SK-N-SH treated with all-trans-retinoic acid at 6 μM for 48 hours (cell line): Measurements from ENCODE around the gene SERP2.

Experiments used
- ATAC-seq: fragments of 200-7000 bp; cut with Tn5 transposase; 3 replicates; pipeline ENCODE4 v1.9.1; 2020; ENCODE audit warnings: mild to moderate bottlenecking, moderate library complexity
- ARNTL ChIP-seq: fragments of 450-650 bp; formaldehyde crosslinking; IDR thresholded peaks from 2 replicates; pipeline ENCODE4 v1.5.0; 2020; ENCODE audit warnings: low read depth, mild to moderate bottlenecking, moderate library complexity, borderline replicate concordance
- BACH2 ChIP-seq: fragments of 250-450 bp; sonication (Bioruptor Pico); IDR thresholded peaks from 2 replicates; pipeline ENCODE4 v1.9.0; 2021; ENCODE audit warnings: mild to moderate bottlenecking, borderline replicate concordance
- CSDC2 ChIP-seq: fragments of 250-450 bp; sonication (Bioruptor Pico); IDR thresholded peaks from 2 replicates; pipeline ENCODE4 v1.5.0; 2020; ENCODE audit warnings: mild to moderate bottlenecking, moderate library complexity
- CSRNP3 ChIP-seq: fragments of 250-450 bp; sonication (Bioruptor Pico); IDR thresholded peaks from 2 replicates; pipeline ENCODE4 v1.5.1; 2021; ENCODE audit warnings: mild to moderate bottlenecking, moderate library complexity
- ESRRG ChIP-seq: fragments of 250-450 bp; sonication (Bioruptor Pico); IDR thresholded peaks from 2 replicates; pipeline ENCODE4 v1.6.1; 2021; ENCODE audit warnings: mild to moderate bottlenecking
- GLIS3 ChIP-seq: fragments of 250-450 bp; sonication (Bioruptor Pico); IDR thresholded peaks from 2 replicates; pipeline ENCODE4 v1.5.0; 2020; ENCODE audit warnings: mild to moderate bottlenecking, moderate library complexity
- ISL1 ChIP-seq: fragments of 250-450 bp; sonication (Bioruptor Pico); IDR thresholded peaks from 2 replicates; pipeline ENCODE4 v2.1.2; 2022; ENCODE audit warnings: mild to moderate bottlenecking, moderate library complexity
- OSR1 ChIP-seq: fragments of 250-450 bp; sonication (Bioruptor Pico); IDR thresholded peaks from 2 replicates; pipeline ENCODE4 v1.8.0; 2022; ENCODE audit warnings: moderate library complexity, mild to moderate bottlenecking, inconsistent platforms
- PATZ1 ChIP-seq: fragments of 250-450 bp; sonication (Bioruptor Pico); IDR thresholded peaks from 2 replicates; pipeline ENCODE4 v1.8.0; 2020; ENCODE audit warnings: mild to moderate bottlenecking, moderate library complexity, borderline replicate concordance
- PPARA ChIP-seq: fragments of 250-450 bp; sonication (Bioruptor Pico); IDR thresholded peaks from 2 replicates; pipeline ENCODE4 v1.5.0; 2020; ENCODE audit warnings: mild to moderate bottlenecking, borderline replicate concordance
- SNAI2 ChIP-seq: fragments of 250-450 bp; sonication (Bioruptor Pico); IDR thresholded peaks from 2 replicates; pipeline ENCODE4 v1.5.0; 2020; ENCODE audit warnings: mild to moderate bottlenecking, moderate library complexity
- TCF4 ChIP-seq: fragments of 250-450 bp; sonication (Bioruptor Pico); IDR thresholded peaks from 2 replicates; pipeline ENCODE4 v1.8.0; 2021; ENCODE audit warnings: mild to moderate bottlenecking, moderate library complexity, borderline replicate concordance
- TOX ChIP-seq: fragments of 250-450 bp; sonication (Bioruptor Pico); IDR thresholded peaks from 2 replicates; pipeline ENCODE4 v1.8.0; 2021; ENCODE audit warnings: mild to moderate bottlenecking, moderate library complexity, borderline replicate concordance
- ZC3H10 ChIP-seq: fragments of 250-450 bp; sonication (Bioruptor Pico); IDR thresholded peaks from 2 replicates; pipeline ENCODE4 v1.5.1; 2021; ENCODE audit warnings: mild to moderate bottlenecking, moderate library complexity
- ZFP3 ChIP-seq: fragments of 250-450 bp; sonication (Bioruptor Pico); IDR thresholded peaks from 2 replicates; pipeline ENCODE4 v1.5.0; 2020; ENCODE audit warnings: mild to moderate bottlenecking, moderate library complexity
- ZFP30 ChIP-seq: fragments of 450-650 bp; formaldehyde crosslinking; IDR thresholded peaks from 2 replicates; pipeline ENCODE4 v1.5.0; 2022; ENCODE audit warnings: mild to moderate bottlenecking, moderate library complexity
- ZNF565 ChIP-seq: fragments of 450-650 bp; formaldehyde crosslinking; conservative IDR thresholded peaks from 2 replicates; pipeline ENCODE4 v1.5.0; 2020; ENCODE audit warnings: low read depth, mild to moderate bottlenecking, moderate library complexity
- TF ChIP-seq, protein P1 (sequence below): fragments of 250-450 bp; sonication (Bioruptor Pico); IDR thresholded peaks from 2 replicates; pipeline ENCODE4 v1.5.0; 2020; ENCODE audit warnings: mild to moderate bottlenecking, moderate library complexity
- TF ChIP-seq, protein P2 (sequence below): fragments of 250-450 bp; sonication (Bioruptor Pico); IDR thresholded peaks from 2 replicates; pipeline ENCODE4 v1.5.1; 2020; ENCODE audit warnings: low read depth, mild to moderate bottlenecking, moderate library complexity

SERP2 gene

DNA sequence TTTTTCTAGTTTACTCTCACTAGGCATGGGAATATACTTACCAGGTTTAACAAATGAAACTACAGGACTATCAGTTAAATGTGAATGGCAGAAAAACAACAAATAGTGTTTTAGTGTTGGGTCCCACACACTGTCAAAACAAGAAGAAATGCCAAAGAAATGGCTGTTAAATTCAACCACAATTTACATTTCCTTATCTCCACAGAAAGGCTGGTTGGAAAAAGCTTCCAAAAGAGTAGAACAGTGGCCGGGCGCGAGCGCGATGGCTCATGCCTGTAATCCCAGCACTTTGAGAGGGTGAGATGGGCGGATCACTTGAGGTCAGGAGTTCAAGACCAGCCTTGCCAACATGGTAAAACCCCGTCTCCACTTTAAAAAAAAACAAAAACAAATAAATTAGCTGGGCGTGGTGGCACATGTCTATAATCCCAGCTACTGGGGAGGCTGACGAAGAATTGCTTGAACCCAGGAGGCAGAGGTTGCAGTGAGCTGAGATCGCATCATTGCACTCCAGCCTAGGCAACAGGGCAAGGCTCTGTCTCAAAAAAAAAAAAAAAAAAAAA is 66.5 kb downstream of the SERP2 start:
- no peak for ATAC-seq
- TF ChIP-seq CSRNP3 (CRISPR knock-in tag) (no peak), ISL1 (CRISPR knock-in tag) (no peak), PPARA (CRISPR knock-in tag) (no peak), ZC3H10 (CRISPR knock-in tag) (no peak), ZFP30 (CRISPR knock-in tag) (no peak), ZNF565 (CRISPR knock-in tag) (no peak), TOX (CRISPR knock-in tag) (no peak), ZFP3 (CRISPR knock-in tag) (no peak), ESRRG (CRISPR knock-in tag) (no peak), SNAI2 (CRISPR knock-in tag) (no peak), PATZ1 (CRISPR knock-in tag) (no peak), ARNTL (CRISPR knock-in tag) (no peak), BACH2 (no peak), TCF4 (CRISPR knock-in tag) (no peak), GLIS3 (CRISPR knock-in tag) (no peak), OSR1 (no peak), CSDC2 (CRISPR knock-in tag) (no peak)
- TF ChIP-seq, protein P1, sequence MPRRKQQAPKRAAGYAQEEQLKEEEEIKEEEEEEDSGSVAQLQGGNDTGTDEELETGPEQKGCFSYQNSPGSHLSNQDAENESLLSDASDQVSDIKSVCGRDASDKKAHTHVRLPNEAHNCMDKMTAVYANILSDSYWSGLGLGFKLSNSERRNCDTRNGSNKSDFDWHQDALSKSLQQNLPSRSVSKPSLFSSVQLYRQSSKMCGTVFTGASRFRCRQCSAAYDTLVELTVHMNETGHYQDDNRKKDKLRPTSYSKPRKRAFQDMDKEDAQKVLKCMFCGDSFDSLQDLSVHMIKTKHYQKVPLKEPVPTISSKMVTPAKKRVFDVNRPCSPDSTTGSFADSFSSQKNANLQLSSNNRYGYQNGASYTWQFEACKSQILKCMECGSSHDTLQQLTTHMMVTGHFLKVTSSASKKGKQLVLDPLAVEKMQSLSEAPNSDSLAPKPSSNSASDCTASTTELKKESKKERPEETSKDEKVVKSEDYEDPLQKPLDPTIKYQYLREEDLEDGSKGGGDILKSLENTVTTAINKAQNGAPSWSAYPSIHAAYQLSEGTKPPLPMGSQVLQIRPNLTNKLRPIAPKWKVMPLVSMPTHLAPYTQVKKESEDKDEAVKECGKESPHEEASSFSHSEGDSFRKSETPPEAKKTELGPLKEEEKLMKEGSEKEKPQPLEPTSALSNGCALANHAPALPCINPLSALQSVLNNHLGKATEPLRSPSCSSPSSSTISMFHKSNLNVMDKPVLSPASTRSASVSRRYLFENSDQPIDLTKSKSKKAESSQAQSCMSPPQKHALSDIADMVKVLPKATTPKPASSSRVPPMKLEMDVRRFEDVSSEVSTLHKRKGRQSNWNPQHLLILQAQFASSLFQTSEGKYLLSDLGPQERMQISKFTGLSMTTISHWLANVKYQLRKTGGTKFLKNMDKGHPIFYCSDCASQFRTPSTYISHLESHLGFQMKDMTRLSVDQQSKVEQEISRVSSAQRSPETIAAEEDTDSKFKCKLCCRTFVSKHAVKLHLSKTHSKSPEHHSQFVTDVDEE (CRISPR knock-in tag): no peak
- TF ChIP-seq, protein P2, sequence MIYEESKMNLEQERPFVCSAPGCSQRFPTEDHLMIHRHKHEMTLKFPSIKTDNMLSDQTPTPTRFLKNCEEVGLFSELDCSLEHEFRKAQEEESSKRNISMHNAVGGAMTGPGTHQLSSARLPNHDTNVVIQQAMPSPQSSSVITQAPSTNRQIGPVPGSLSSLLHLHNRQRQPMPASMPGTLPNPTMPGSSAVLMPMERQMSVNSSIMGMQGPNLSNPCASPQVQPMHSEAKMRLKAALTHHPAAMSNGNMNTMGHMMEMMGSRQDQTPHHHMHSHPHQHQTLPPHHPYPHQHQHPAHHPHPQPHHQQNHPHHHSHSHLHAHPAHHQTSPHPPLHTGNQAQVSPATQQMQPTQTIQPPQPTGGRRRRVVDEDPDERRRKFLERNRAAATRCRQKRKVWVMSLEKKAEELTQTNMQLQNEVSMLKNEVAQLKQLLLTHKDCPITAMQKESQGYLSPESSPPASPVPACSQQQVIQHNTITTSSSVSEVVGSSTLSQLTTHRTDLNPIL (CRISPR knock-in tag): no peak
